ENCODE results near the gene LIME1. TPM values are rescaled to one million over a fixed set of nuclear protein-coding genes. Genes with fewer than 3 reads are reported as not detected.

LIME1 gene
- total RNA-seq, 1 donor from 2014 or later = 0.47 TPM

DNA sequence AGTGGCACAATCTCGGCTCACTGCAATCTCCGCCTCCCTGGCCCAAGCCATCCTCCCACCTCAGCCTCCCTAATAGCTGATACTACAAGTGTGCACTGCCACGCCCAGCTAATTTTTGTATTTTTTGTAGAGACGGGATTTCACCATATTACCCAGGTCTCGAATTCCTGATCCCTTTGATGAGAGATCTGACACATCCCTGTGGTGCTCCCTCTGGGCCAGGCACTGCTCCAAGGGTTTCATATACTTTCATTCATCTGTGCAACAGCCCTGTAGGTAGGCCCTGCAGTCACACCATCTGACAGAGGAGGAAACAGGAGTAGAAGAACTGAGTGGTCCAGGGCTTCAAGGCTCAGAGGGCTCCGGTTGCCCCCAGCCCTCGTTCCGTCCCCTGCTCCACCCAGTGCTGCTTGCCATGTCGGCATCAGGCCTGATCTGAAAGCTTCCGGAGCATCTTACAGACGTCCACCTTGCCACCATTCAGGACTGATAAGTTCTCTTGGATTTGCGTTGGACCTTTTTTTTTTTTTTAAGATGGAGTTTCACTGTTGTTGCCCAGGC, 25.3 kb upstream of the LIME1 start:
- H3K4me3 Mint-ChIP-seq = peak overlapping the region; percentile 33

DNA sequence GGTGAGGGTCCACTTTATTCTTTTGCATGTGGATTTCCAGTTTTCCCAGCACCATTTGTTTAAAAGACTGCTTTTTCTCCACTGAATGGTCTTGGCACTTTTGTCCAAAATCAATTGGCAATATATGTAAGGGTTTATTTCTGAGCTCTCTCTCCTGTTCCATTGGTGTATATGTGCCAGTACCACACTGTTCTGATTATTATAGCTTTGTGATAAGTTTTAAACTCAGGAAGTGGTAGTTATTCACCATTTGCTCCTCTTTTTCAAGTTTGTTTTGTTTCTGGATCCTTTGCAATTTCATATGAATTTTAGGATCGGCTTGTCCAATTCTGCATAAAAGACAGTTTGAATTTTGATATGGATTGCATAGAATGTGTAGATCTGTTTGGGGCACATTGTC, 24.3 kb upstream of the LIME1 start:
- Histone ChIP-seq H3K4me1 (peaks cover 6% of the 10 kb centered on the region), H3K9ac (no peak overlapping the region), H3K36me3 (peaks cover 22% of the 10 kb centered on the region), H3K79me2 (ENCODE audit: low read depth) (peaks cover 93% of the 10 kb centered on the region), H4K20me1 (ENCODE audit: low read depth) (peaks cover 12% of the 10 kb centered on the region), H3F3A (ENCODE audit: low read depth) (no peaks in the 10 kb centered on the region), H3K27me3 (no peaks in the 10 kb centered on the region), H3K4me3 (no peak overlapping the region), H3K27ac (no peak overlapping the region), H2AFZ (replicated peaks) (no peak overlapping the region), H3K9me3 (ENCODE audit: low read depth) (no peaks in the 10 kb centered on the region), H3K4me2 (no peak overlapping the region)
- Mint-ChIP-seq H3K36me3 (peaks cover 52% of the 10 kb centered on the region), H3K9me3 (peaks cover 26% of the 10 kb centered on the region), H3K4me1 (peaks cover 14% of the 10 kb centered on the region), H3K27ac (no peak overlapping the region), H3K27me3 (ENCODE audit: insufficient read depth, low read depth) (peaks cover 2% of the 10 kb centered on the region), H3K4me3 (peak overlapping the region; percentile 41)
- TF ChIP-seq EZH2 (IDR thresholded peaks at IDR 0.05) (no peak), EZH2phosphoT487 (IDR thresholded peaks at IDR 0.05) (no peak)
- TF ChIP-seq, protein P1, sequence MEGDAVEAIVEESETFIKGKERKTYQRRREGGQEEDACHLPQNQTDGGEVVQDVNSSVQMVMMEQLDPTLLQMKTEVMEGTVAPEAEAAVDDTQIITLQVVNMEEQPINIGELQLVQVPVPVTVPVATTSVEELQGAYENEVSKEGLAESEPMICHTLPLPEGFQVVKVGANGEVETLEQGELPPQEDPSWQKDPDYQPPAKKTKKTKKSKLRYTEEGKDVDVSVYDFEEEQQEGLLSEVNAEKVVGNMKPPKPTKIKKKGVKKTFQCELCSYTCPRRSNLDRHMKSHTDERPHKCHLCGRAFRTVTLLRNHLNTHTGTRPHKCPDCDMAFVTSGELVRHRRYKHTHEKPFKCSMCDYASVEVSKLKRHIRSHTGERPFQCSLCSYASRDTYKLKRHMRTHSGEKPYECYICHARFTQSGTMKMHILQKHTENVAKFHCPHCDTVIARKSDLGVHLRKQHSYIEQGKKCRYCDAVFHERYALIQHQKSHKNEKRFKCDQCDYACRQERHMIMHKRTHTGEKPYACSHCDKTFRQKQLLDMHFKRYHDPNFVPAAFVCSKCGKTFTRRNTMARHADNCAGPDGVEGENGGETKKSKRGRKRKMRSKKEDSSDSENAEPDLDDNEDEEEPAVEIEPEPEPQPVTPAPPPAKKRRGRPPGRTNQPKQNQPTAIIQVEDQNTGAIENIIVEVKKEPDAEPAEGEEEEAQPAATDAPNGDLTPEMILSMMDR (IDR thresholded peaks at IDR 0.05) = no peak
- DNase-seq (ENCODE audit: low spot score) = no peak

More for the DNA sequence above, 25.3 kb upstream of the LIME1 start:
- no peaks in the 10 kb centered on the region for H3K27me3 ChIP-seq
- DNase-seq (ENCODE audit: low spot score) = no peak
- peaks cover 22% of the 10 kb centered on the region for H3K36me3 ChIP-seq
- no peak overlapping the region for H3K27ac Mint-ChIP-seq
- peaks cover 18% of the 10 kb centered on the region for H4K20me1 ChIP-seq (ENCODE audit: low read depth)
- peaks cover 95% of the 10 kb centered on the region for H3K79me2 ChIP-seq (ENCODE audit: low read depth)
- no peak overlapping the region for H3K9ac ChIP-seq
- H3K36me3 Mint-ChIP-seq = peaks cover 49% of the 10 kb centered on the region
- peaks cover 22% of the 10 kb centered on the region for H3K9me3 Mint-ChIP-seq
- H3K27me3 Mint-ChIP-seq (ENCODE audit: insufficient read depth, low read depth) = peaks cover 5% of the 10 kb centered on the region
- no peak overlapping the region for H3K27ac ChIP-seq
- H2AFZ ChIP-seq (replicated peaks) = no peak overlapping the region
- H3K4me1 Mint-ChIP-seq = peaks cover 22% of the 10 kb centered on the region
- H3F3A ChIP-seq (ENCODE audit: low read depth) = no peaks in the 10 kb centered on the region
- H3K9me3 ChIP-seq (ENCODE audit: low read depth) = no peaks in the 10 kb centered on the region
- no peak overlapping the region for H3K4me3 ChIP-seq
- TF ChIP-seq EZH2phosphoT487 (IDR thresholded peaks at IDR 0.05) = no peak
- TF ChIP-seq, protein P1 (IDR thresholded peaks at IDR 0.05) = no peak
- no peak for TF ChIP-seq EZH2 (IDR thresholded peaks at IDR 0.05)
- peaks cover 6% of the 10 kb centered on the region for H3K4me1 ChIP-seq
- no peak overlapping the region for H3K4me2 ChIP-seq

DNA sequence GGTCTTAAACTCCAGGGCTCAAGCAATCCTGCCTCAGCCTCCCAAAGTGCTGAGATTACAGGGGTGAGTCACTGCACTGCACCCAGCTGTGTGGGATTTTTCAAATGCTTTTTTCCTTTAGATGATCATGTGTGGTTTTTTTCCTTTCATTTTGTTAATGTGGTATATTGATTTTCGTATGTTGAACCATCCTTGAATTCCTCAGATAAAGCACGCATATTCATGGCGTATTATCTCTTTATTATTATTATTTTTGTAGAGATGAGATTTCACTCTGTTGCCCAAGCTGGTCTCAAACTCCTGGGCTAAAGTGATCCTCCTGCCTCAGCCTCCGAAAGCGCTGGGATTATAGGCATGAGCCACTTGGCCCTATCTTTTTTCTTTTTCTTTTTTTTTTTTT, 21.6 kb upstream of the LIME1 start:
- peaks cover 26% of the 10 kb centered on the region for H3K36me3 ChIP-seq
- H3K36me3 Mint-ChIP-seq = peaks cover 64% of the 10 kb centered on the region
- TF ChIP-seq, protein P1 (IDR thresholded peaks at IDR 0.05) = no peak
- TF ChIP-seq EZH2 (IDR thresholded peaks at IDR 0.05) = no peak

More for the DNA sequence above, 21.6 kb upstream of the LIME1 start:
- peaks cover 98% of the 10 kb centered on the region for H3K79me2 ChIP-seq (ENCODE audit: low read depth)
- Mint-ChIP-seq H3K27me3 (ENCODE audit: insufficient read depth, low read depth) (no peaks in the 10 kb centered on the region), H3K4me1 (peaks cover 4% of the 10 kb centered on the region), H3K4me3 (no peak overlapping the region), H3K27ac (no peak overlapping the region), H3K9me3 (peaks cover 39% of the 10 kb centered on the region)
- H2AFZ ChIP-seq (replicated peaks) = no peak overlapping the region
- no peaks in the 10 kb centered on the region for H3K4me1 ChIP-seq
- no peaks in the 10 kb centered on the region for H4K20me1 ChIP-seq (ENCODE audit: low read depth)
- H3K9ac ChIP-seq = no peak overlapping the region
- H3F3A ChIP-seq (ENCODE audit: low read depth) = no peaks in the 10 kb centered on the region
- H3K4me3 ChIP-seq = no peak overlapping the region
- no peaks in the 10 kb centered on the region for H3K27me3 ChIP-seq
- H3K27ac ChIP-seq = no peak overlapping the region
- no peak for DNase-seq (ENCODE audit: low spot score)
- H3K4me2 ChIP-seq = no peak overlapping the region
- H3K9me3 ChIP-seq (ENCODE audit: low read depth) = no peaks in the 10 kb centered on the region
